A549 treated with AZD2906 at 1 μM for 4 hours (cell line): ENCODE measurements around the gene XPO5. TPM values are rescaled to one million over a fixed set of nuclear protein-coding genes. Genes with fewer than 3 reads are reported as not detected.

Experiments
- total RNA-seq: library from RNA; stranded (reverse); fragments of 200-300 nt; extraction: Qiagen RNA extraction; gene quantifications from 5 replicates; pipeline ENCODE4 v1.2.3, GENCODE V29; 2022

Gene XPO5
- total RNA-seq, result 23.5 to 28.5 TPM (median 26.2 TPM) in 5 replicates

GRCh38 chr6:43575772-43576551 is at the start of gene XPO5, which contains the start of gene POLH:
TSS of gene XPO5 (minus strand) at chr6:43576038. CDS start at chr6:43575864, 174 bp downstream.
TSS of gene POLH (plus strand) at chr6:43576185. CDS start at chr6:43582320, 6,135 bp downstream.

GRCh38 chr6:43516697-43517504 is 58.9 kb downstream of the XPO5 start, which contains the start of the genes POLR1C and YIPF3:
TSS of gene POLR1C (plus strand) at chr6:43517089. CDS start at chr6:43517110, 21 bp downstream.
TSS of gene YIPF3 (minus strand) at chr6:43516926. CDS start at chr6:43516807, 119 bp downstream.

GRCh38 chr6:43509984-43510826 is 65.6 kb downstream of the XPO5 start, which contains the start of gene LRRC73:
TSS of gene LRRC73 (minus strand) at chr6:43510346. CDS start at chr6:43509785, 561 bp downstream.

GRCh38 chr6:43477235-43478007 is 98.4 kb downstream of the XPO5 start, which contains the start of gene TJAP1:
TSS of gene TJAP1 (plus strand) at chr6:43477570. CDS start at chr6:43499002, 21,432 bp downstream.

Other genes with a start within 250 kb of the XPO5 start
- 3.9 to 5.4 TPM (median 4.7 TPM) in 5 replicates for gene ZNF318, start 206.4 kb downstream of the XPO5 start, total RNA-seq
- gene ABCC10, start 148.5 kb downstream of the XPO5 start, total RNA-seq, result 6.0 to 11.5 TPM (median 9.5 TPM) in 5 replicates
- gene DLK2, start 120.5 kb downstream of the XPO5 start, total RNA-seq, result 5.6 to 9.0 TPM (median 8.9 TPM) in 5 replicates
- gene TJAP1, start 98.5 kb downstream of the XPO5 start, total RNA-seq, result 15.3 to 19.5 TPM (median 17.9 TPM) in 5 replicates
- gene LRRC73, start 65.7 kb downstream of the XPO5 start, total RNA-seq, result 0.48 to 1.2 TPM (median 1.1 TPM) in 5 replicates
- gene YIPF3, start 59.1 kb downstream of the XPO5 start, total RNA-seq, result 67.8 to 70.6 TPM (median 69.1 TPM) in 5 replicates
- 43.3 to 56.9 TPM (median 44.6 TPM) in 5 replicates for gene POLR1C, start 58.9 kb downstream of the XPO5 start, total RNA-seq
- 8.1 to 10.2 TPM (median 8.4 TPM) in 5 replicates for gene POLH, start 147 bp upstream of the XPO5 start, total RNA-seq
- 15.4 to 19.6 TPM (median 17.6 TPM) in 5 replicates for gene GTPBP2, start 53.2 kb upstream of the XPO5 start, total RNA-seq
- 34.3 to 36.8 TPM (median 35.9 TPM) in 5 replicates for gene MAD2L1BP, start 59.8 kb upstream of the XPO5 start, total RNA-seq
- 0.15 to 0.27 TPM (median 0.17 TPM) in 5 replicates for gene RSPH9, start 69.0 kb upstream of the XPO5 start, total RNA-seq
- gene MRPS18A, start 111.8 kb upstream of the XPO5 start, total RNA-seq, result 47.1 to 51.8 TPM (median 50.0 TPM) in 5 replicates
- gene VEGFA, start 194.2 kb upstream of the XPO5 start, total RNA-seq, result 28.6 to 31.0 TPM (median 30.3 TPM) in 5 replicates